Testis (tissue), 3 donors: ENCODE results near the gene MBOAT7. TPM values are rescaled to one million over a fixed set of nuclear protein-coding genes. Genes with fewer than 3 reads are reported as not detected.

ENCODE experiments used
- DNase-seq: peaks from one replicate; pipeline ENCODE4 v3.0.0-alpha.2; 2019
- H3K27ac ChIP-seq, 2 donors: fragments of 200-600 bp; sonication (generic); one replicate each; pipeline ENCODE4 v1.5.1; 2019
- H3K27me3 ChIP-seq: fragments of 200-600 bp; sonication (generic); one replicate; pipeline ENCODE4 v1.5.1; 2019
- H3K36me3 ChIP-seq: fragments of 200-600 bp; sonication (generic); one replicate; pipeline ENCODE4 v1.5.1; 2017; ENCODE audit warnings: low read depth; ENCODE audit errors: missing control alignments
- H3K4me1 ChIP-seq: fragments of 200-600 bp; sonication (generic); one replicate; pipeline ENCODE4 v1.5.1; 2019
- H3K4me3 ChIP-seq, 2 donors: fragments of 200-600 bp; sonication (generic); one replicate each; pipeline ENCODE4 v1.5.1; 2017 to 2019
- H3K9me3 ChIP-seq: fragments of 200-600 bp; sonication (generic); one replicate; pipeline ENCODE4 v1.5.1; 2017
- POLR2A ChIP-seq: fragments of 450-650 bp; IDR thresholded peaks from one replicate; pipeline ENCODE4 v1.6.1; 2017; ENCODE audit warnings: antibody characterized with exemption, mild to moderate bottlenecking, moderate library complexity
- WGBS, 2 donors: methylation state at CpG; one replicate each; pipeline ENCODE4 v1.1.5; 2018; 5-methylcytosine and 5-hydroxymethylcytosine counted together
- intact Hi-C: fragments of 100-400 bp; cut with DNase I; formaldehyde crosslinking; loops from one replicate; pipeline ENCODE4 v1.15.1; 2023; ENCODE audit warnings: low total_unique reads
- polyA plus RNA-seq: library from polyadenylated mRNA; stranded (reverse); fragments of 350-450 nt; fragmentation: Illumina TruSeq; extraction: RNeasy Lipid Tissue Mini Kit (QIAGEN cat#74804); gene quantifications from one replicate; pipeline ENCODE4 v1.2.3, GENCODE V29; 2014; ENCODE audit warnings: low read depth, low replicate concordance; ENCODE audit not compliant: insufficient read depth
- total RNA-seq, 2 donors: library from RNA; depleted of rRNA; stranded (reverse); fragments of >200 nt; gene quantifications; one replicate each; pipeline ENCODE4 v1.2.3, GENCODE V29; 2016
- TF ChIP-seq, protein P1 (sequence below), 3 experiments: fragments of 450-650 bp in 2 of 3; fragments of 200-600 bp in 1 of 3; sonication (generic) in 1 of 3; IDR thresholded peaks; one replicate each; pipeline ENCODE4 v1.5.1; 2016 to 2019; ENCODE audit warnings: antibody characterized with exemption in 3 of 3, mild to moderate bottlenecking in 2 of 3, moderate library complexity in 1 of 3

The MBOAT7 gene
- total and polyA plus RNA-seq, 3 donors from 2014 or later, result 218 to 482 (median 479) TPM

DNA sequence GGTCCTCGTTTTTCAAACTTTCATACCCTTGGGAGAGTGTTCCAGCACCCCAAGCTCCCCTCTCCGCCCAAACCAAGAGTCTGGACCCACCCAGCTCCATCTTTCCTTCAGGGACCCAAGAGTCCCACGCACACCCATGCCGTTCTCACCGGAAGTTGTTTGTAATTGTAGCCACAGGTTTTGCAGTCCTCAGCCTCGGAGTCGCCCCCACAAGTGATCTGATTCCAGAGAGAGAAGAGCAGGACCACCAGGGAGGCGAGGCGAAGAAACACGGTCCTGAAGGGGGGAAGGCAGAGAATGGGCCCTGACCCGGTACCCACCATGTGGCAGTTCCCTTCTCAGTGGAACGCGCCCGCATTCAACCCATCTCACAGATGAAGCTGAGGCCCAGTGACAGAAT lies 26.5 kb downstream of the MBOAT7 start:
- Histone ChIP-seq H3K9me3 (no peaks in the 10 kb centered on the region), H3K4me1 (peaks cover 20% of the 10 kb centered on the region), H3K4me3 (no peak overlapping the region), H3K36me3 (no peaks in the 10 kb centered on the region), H3K27ac (no peak overlapping the region), H3K27me3 (no peaks in the 10 kb centered on the region)
- TF ChIP-seq, protein P1, sequence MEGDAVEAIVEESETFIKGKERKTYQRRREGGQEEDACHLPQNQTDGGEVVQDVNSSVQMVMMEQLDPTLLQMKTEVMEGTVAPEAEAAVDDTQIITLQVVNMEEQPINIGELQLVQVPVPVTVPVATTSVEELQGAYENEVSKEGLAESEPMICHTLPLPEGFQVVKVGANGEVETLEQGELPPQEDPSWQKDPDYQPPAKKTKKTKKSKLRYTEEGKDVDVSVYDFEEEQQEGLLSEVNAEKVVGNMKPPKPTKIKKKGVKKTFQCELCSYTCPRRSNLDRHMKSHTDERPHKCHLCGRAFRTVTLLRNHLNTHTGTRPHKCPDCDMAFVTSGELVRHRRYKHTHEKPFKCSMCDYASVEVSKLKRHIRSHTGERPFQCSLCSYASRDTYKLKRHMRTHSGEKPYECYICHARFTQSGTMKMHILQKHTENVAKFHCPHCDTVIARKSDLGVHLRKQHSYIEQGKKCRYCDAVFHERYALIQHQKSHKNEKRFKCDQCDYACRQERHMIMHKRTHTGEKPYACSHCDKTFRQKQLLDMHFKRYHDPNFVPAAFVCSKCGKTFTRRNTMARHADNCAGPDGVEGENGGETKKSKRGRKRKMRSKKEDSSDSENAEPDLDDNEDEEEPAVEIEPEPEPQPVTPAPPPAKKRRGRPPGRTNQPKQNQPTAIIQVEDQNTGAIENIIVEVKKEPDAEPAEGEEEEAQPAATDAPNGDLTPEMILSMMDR (IDR thresholded peaks at IDR 0.05), result no peak
- TF ChIP-seq POLR2A, result no peak
- no peak for DNase-seq
- intact Hi-C loops, result no loop called here
- WGBS, 2 donors, result 46 to 56% methylated on average over 14 of the region's 14 CpGs

DNA sequence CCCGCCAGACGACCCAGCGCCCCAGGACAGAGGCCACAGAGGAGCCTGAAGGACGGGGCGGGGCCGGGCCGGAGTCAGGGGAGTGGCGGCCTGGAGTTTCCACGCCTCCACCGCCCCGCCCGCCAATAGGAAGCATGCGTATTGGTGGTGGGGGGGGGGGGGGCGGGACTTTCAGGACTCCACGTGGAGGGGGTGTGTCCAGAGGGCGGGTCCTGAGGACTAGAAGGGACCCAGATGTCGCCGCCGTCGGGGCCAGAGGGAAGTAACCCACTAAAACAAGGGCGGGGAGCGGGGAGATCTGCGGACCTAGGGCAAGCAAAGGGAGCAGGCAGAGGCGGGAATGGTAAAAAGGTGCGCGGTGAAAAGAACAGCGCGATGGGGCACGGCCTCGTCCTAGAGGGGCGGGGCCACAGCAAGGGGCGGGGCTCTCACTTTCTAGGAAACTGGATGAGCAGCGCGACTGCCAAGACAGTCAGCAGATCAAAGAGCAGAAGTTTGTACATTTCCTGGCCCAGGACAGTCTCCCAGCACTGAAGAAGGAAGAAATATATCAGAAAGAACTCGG lies 27.1 kb downstream of the MBOAT7 start:
- WGBS, 2 donors, result 1 to 2% methylated on average over 21 to 35 of the region's 35 CpGs
- peak; percentile 88 for DNase-seq
- peak overlapping the region; percentile 21 to 40 for H3K4me3 ChIP-seq
- H3K4me1 ChIP-seq, result peaks cover 20% of the 10 kb centered on the region
- no peaks in the 10 kb centered on the region for H3K27me3 ChIP-seq
- H3K36me3 ChIP-seq, result no peaks in the 10 kb centered on the region
- H3K27ac ChIP-seq, result no peak overlapping the region
- TF ChIP-seq POLR2A, result no peak
- TF ChIP-seq, protein P1 (IDR thresholded peaks at IDR 0.05), result no peak
- intact Hi-C loops, result no loop called here
- no peaks in the 10 kb centered on the region for H3K9me3 ChIP-seq

DNA sequence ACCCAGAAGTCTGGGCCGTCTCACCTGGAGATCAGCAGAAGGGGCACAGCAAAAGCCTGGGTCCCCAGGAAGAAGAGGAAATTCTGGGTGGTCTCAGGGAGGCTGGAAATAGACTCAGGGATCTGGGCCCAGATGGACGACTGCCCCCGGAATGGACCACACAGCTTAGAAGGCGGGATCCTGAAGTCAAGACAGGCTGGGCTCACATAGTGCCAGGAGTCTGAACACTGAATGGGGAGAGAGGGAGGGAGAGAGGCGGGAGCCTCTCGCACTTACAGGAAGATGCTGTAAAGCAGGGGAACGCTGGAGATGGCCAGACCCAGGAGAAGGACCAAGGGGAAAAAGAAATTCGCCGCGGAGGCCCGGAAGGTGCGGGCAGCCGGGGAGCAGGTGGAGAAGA lies 28.5 kb downstream of the MBOAT7 start:
- intact Hi-C loops, result no loop called here
- TF ChIP-seq, protein P1 (IDR thresholded peaks at IDR 0.05), result no peak
- no peak for TF ChIP-seq POLR2A

GRCh38 chr19:54160182-54160811 lies 29.1 kb downstream of the MBOAT7 start:
- no peak for DNase-seq
- Histone ChIP-seq H3K27ac (peak overlapping the region; percentile 82 to 83), H3K4me1 (peaks cover 20% of the 10 kb centered on the region), H3K27me3 (no peaks in the 10 kb centered on the region), H3K9me3 (no peaks in the 10 kb centered on the region), H3K4me3 (peak overlapping the region; percentile 76 to 78), H3K36me3 (no peaks in the 10 kb centered on the region)
- intact Hi-C loops, result no loop called here
- no peak for TF ChIP-seq POLR2A
- TF ChIP-seq, protein P1 (IDR thresholded peaks at IDR 0.05), result no peak
- 2% methylated on average over 16 to 28 of the region's 28 CpGs for WGBS, 2 donors

More for the DNA sequence above, 28.5 kb downstream of the MBOAT7 start:
- Histone ChIP-seq H3K27me3 (no peaks in the 10 kb centered on the region), H3K27ac (peak overlapping the region; percentile 82 to 83), H3K9me3 (no peaks in the 10 kb centered on the region), H3K36me3 (no peaks in the 10 kb centered on the region), H3K4me3 (peak overlapping the region in 1 of 2 donors; percentile 76), H3K4me1 (peaks cover 20% of the 10 kb centered on the region)
- no peak for DNase-seq
- WGBS, 2 donors, result 17 to 22% methylated on average over 13 of the region's 13 CpGs
